Pancreas (tissue), 10 donors: Measurements from ENCODE around the gene ALDH4A1. TPM values are rescaled to one million over a fixed set of nuclear protein-coding genes. Genes with fewer than 3 reads are reported as not detected.
"Not testable (repeated sequence)": the region's sequence is repeated elsewhere in the genome, so short reads cannot be mapped to it uniquely, and the experiment has no call there.

Source experiments
- ATAC-seq, 4 donors: fragments of 200-7000 bp; cut with Tn5 transposase; one replicate each; pipeline versions ENCODE4 v1.8.0 to v1.9.1; 2020; ENCODE audit warnings: mild to moderate bottlenecking in 4 of 4, moderate library complexity in 4 of 4
- DNase-seq, 6 donors: peaks; one replicate each; pipeline ENCODE4 v3.0.0-alpha.2; 2020
- FAIRE-seq: peaks from 2 replicates; lab custom pipeline; 2012; peaks lifted over from hg19 to GRCh38; lab: Jason Lieb, UNC
- H3K27ac ChIP-seq, 4 donors: fragments of 200-600 bp; sonication (generic); 1 replicate in 3 of 4; 2 replicates in 1 of 4; pipeline versions ENCODE4 v1.5.0 to v1.8.0; 2020
- H3K27me3 ChIP-seq, 4 donors: fragments of 200-600 bp; one replicate each; pipeline ENCODE4 v1.8.0; 2021
- H3K36me3 ChIP-seq, 3 donors: fragments of 200-600 bp; sonication (generic) in 1 of 3; one replicate each; pipeline versions ENCODE4 v1.5.0 to v1.8.0; 2020 to 2021
- H3K4me1 ChIP-seq, 3 donors: fragments of 200-600 bp; one replicate each; pipeline ENCODE4 v1.8.0; 2021
- H3K4me3 ChIP-seq, 4 donors: fragments of 200-600 bp; sonication (generic) in 2 of 4; one replicate each; pipeline versions ENCODE4 v1.5.0 to v1.8.0; 2020 to 2021
- H3K9me3 ChIP-seq, 4 donors: fragments of 200-600 bp; one replicate each; pipeline ENCODE4 v1.8.0; 2021
- CTCF ChIP-seq, 4 donors: fragments of 200-600 bp; sonication (generic) in 3 of 4; IDR thresholded peaks; one replicate each; pipeline versions ENCODE4 v1.5.0 to v1.8.0; 2021; ENCODE audit warnings: antibody characterized with exemption in 4 of 4
- WGBS, 2 donors: extraction: QIAGEN DNeasy Blood & Tissue Kit; methylation state at CpG; one replicate each; pipeline ENCODE4 v1.1.7; 2013; 5-methylcytosine and 5-hydroxymethylcytosine counted together
- intact Hi-C, 3 donors: fragments of 100-400 bp; cut with DNase I; formaldehyde crosslinking; loops; one replicate each; pipeline versions ENCODE4 v1.11.1 to v1.14.2; 2022
- polyA plus RNA-seq, 2 donors: library from polyadenylated mRNA; stranded (reverse); fragments of 200-250 nt; gene quantifications; one replicate each; pipeline ENCODE4 v1.2.3, GENCODE V29; 2013
- total RNA-seq, 6 donors: library from RNA; stranded (reverse); fragmentation: NEBNext Ultra II Directional in 4 of 6; extraction: Animal tissue kit (Norgen Biotek cat#: 25700) in 4 of 6; gene quantifications; one replicate each; pipeline versions ENCODE4 v1.2.1 to v1.2.4, GENCODE V29; 2021 to 2023
- donor health status: healthy with polysubstance abuse.
- donor health status: DM: no; HTN: no; CAD: no; lungs with moderate emphysema.
- donor health status: DM: no; HTN: no; CAD: no.
- donor health status: control.
- donor health status: control.
- donor health status: Bipolar disorder and iron deficiency.
- donor health status: DM: yes; HTN: yes; CAD: no.
- donor health status: DM: no; HTN: no; CAD: no.
- donor health status: DM: no; HTN: no; CAD: no.
- donor health status: DM: yes; HTN: yes; CAD: no.

The ALDH4A1 gene
- total and polyA plus RNA-seq, 8 donors, result 1.4 to 7.6 (median 4.4) TPM

GRCh38 chr1:18900303-18900841 lies 2.0 kb downstream of the ALDH4A1 start:
- TF ChIP-seq CTCF (IDR thresholded peaks at IDR 0.05), result no peak
- Histone ChIP-seq H3K36me3 (no peaks in the 10 kb centered on the region), H3K27me3 (no peaks in the 10 kb centered on the region), H3K27ac (no peak overlapping the region), H3K9me3 (no peaks in the 10 kb centered on the region), H3K4me3 (no peak overlapping the region), H3K4me1 (peaks cover 5 to 7% (median 7%) of the 10 kb centered on the region in 3 donors)
- no peak for FAIRE-seq
- DNase-seq, result no peak
- WGBS, 2 donors, result 80 to 83% methylated on average over 10 of the region's 10 CpGs
- ATAC-seq, result no peak
- intact Hi-C loops, result loop anchor here in 1 of 3 donors (10.0 kb wide), 1 partner anchor 54 kb away; the partner anchor contains the start of gene IFFO2

GRCh38 chr1:18899363-18900049 lies 2.8 kb downstream of the ALDH4A1 start:
- H3K4me3 ChIP-seq, result no peak overlapping the region
- 52 to 64% methylated on average over 4 of the region's 4 CpGs for WGBS, 2 donors
- H3K4me1 ChIP-seq, result peaks cover 5 to 7% (median 7%) of the 10 kb centered on the region in 3 donors
- intact Hi-C loops, result loop anchor here in 1 of 3 donors (10.0 kb wide), 1 partner anchor 55 kb away; the partner anchor contains the start of gene IFFO2
- H3K36me3 ChIP-seq, result no peaks in the 10 kb centered on the region
- TF ChIP-seq CTCF (IDR thresholded peaks at IDR 0.05), result no peak
- H3K27ac ChIP-seq, result no peak overlapping the region
- FAIRE-seq (no peak), ATAC-seq (no peak), DNase-seq (no peak)
- H3K9me3 ChIP-seq, result no peaks in the 10 kb centered on the region
- H3K27me3 ChIP-seq, result no peaks in the 10 kb centered on the region

- intact Hi-C loops, result no loop called here
- Histone ChIP-seq H3K4me3 (no peak overlapping the region), H3K36me3 (no peaks in the 10 kb centered on the region), H3K27me3 (no peaks in the 10 kb centered on the region), H3K27ac (no peak overlapping the region), H3K4me1 (peaks cover 3 to 4% (median 4%) of the 10 kb centered on the region in 3 donors), H3K9me3 (no peaks in the 10 kb centered on the region)
- no peak for TF ChIP-seq CTCF (IDR thresholded peaks at IDR 0.05)
- no peak for ATAC-seq
- DNase-seq, result no peak
- 86 to 94% methylated on average over 8 of the region's 8 CpGs for WGBS, 2 donors
- FAIRE-seq, result no peak
Observed at GRCh38 chr1:18898567-18898966, 3.8 kb downstream of the ALDH4A1 start.

GRCh38 chr1:18895317-18895716 lies 7.0 kb downstream of the ALDH4A1 start:
- Histone ChIP-seq H3K4me1 (no peaks in the 10 kb centered on the region), H3K9me3 (no peaks in the 10 kb centered on the region), H3K36me3 (no peaks in the 10 kb centered on the region), H3K27me3 (no peaks in the 10 kb centered on the region), H3K4me3 (no peak overlapping the region), H3K27ac (no peak overlapping the region)
- no peak for TF ChIP-seq CTCF (IDR thresholded peaks at IDR 0.05)
- no peak for ATAC-seq
- no peak for DNase-seq
- WGBS, 2 donors, result 84 to 85% methylated on average over 6 of the region's 6 CpGs
- intact Hi-C loops, result no loop called here
- no peak for FAIRE-seq

GRCh38 chr1:18893120-18893519 lies 9.2 kb downstream of the ALDH4A1 start:
- FAIRE-seq (no peak), ATAC-seq (no peak), DNase-seq (no peak)
- WGBS, 2 donors, result 89 to 94% methylated on average over 7 of the region's 7 CpGs
- Histone ChIP-seq H3K4me3 (no peak overlapping the region), H3K36me3 (no peaks in the 10 kb centered on the region), H3K27me3 (no peaks in the 10 kb centered on the region), H3K9me3 (no peaks in the 10 kb centered on the region), H3K27ac (no peak overlapping the region), H3K4me1 (no peaks in the 10 kb centered on the region)
- intact Hi-C loops, result no loop called here
- TF ChIP-seq CTCF (IDR thresholded peaks at IDR 0.05), result no peak

GRCh38 chr1:18891858-18892257 lies 10.5 kb downstream of the ALDH4A1 start:
- WGBS, 2 donors, result 92 to 96% methylated on average over 7 of the region's 7 CpGs
- intact Hi-C loops, DNase-seq, ATAC-seq, FAIRE-seq, H3K4me1 ChIP-seq, H3K9me3 ChIP-seq, H3K27ac ChIP-seq, H3K27me3 ChIP-seq, H3K36me3 ChIP-seq, H3K4me3 ChIP-seq: not testable (repeated sequence)
